Prostate gland (tissue), 2 donors: ENCODE data around the gene ZBTB44. TPM values are rescaled to one million over a fixed set of nuclear protein-coding genes. Genes with fewer than 3 reads are reported as not detected.

Experiments
- DNase-seq: peaks from one replicate; pipeline ENCODE4 v3.0.0-alpha.2; 2019; ENCODE audit warnings: low spot score
- H3K27ac ChIP-seq, 2 donors: fragments of 200-600 bp; sonication (generic); 2 replicates each; pipeline ENCODE4 v1.5.1; 2017 to 2019
- H3K27me3 ChIP-seq: fragments of 200-600 bp; sonication (generic); replicated peaks from 2 replicates; pipeline ENCODE4 v1.5.1; 2019; ENCODE audit not compliant: insufficient read depth
- H3K36me3 ChIP-seq, 2 donors: fragments of 200-600 bp; sonication (generic); 1 replicate in 1 of 2; 2 replicates in 1 of 2; pipeline versions ENCODE4 v1.5.1 to v1.8.1; 2017 to 2019
- H3K4me1 ChIP-seq: fragments of 200-600 bp; sonication (generic); replicated peaks from 2 replicates; pipeline ENCODE4 v1.5.1; 2019
- H3K4me3 ChIP-seq, 2 donors: fragments of 200-600 bp; sonication (generic); 2 replicates each; pipeline ENCODE4 v1.5.1; 2017 to 2019
- H3K9me3 ChIP-seq: fragments of 200-600 bp; sonication (generic); 2 replicates; pipeline ENCODE4 v1.5.1; 2017
- CTCF ChIP-seq, 4 experiments: fragments of 200-600 bp in 2 of 4; fragments of 450-650 bp in 2 of 4; sonication (generic) in 2 of 4; IDR thresholded peaks; 1 replicate in 3 of 4; 2 replicates in 1 of 4; pipeline ENCODE4 v1.5.1; 2016 to 2019; ENCODE audit warnings: antibody characterized with exemption in 4 of 4, mild to moderate bottlenecking in 2 of 4, moderate library complexity in 2 of 4
- POLR2A ChIP-seq: fragments of 450-650 bp; IDR thresholded peaks from one replicate; pipeline ENCODE4 v1.6.1; 2016; ENCODE audit warnings: antibody characterized with exemption, mild to moderate bottlenecking
- POLR2AphosphoS5 ChIP-seq: sonication (generic); formaldehyde crosslinking; IDR thresholded peaks from one replicate; pipeline ENCODE4 v1.6.1; 2017; ENCODE audit warnings: antibody characterized with exemption
- WGBS: methylation state at CpG from one replicate; pipeline ENCODE4 v1.1.5; 2018; 5-methylcytosine and 5-hydroxymethylcytosine counted together
- intact Hi-C: fragments of 100-400 bp; cut with DNase I; formaldehyde crosslinking; loops from one replicate; pipeline ENCODE4 v1.14.2; 2022
- total RNA-seq, 2 donors: library from RNA; depleted of rRNA; stranded (reverse); fragments of >200 nt; gene quantifications; one replicate each; pipeline ENCODE4 v1.1.0, GENCODE V29; 2016

ZBTB44 gene
- total RNA-seq, 2 donors from 2014 or later: 35.9 to 80.3 TPM

- Histone ChIP-seq H3K36me3 (no peaks in the 10 kb centered on the region), H3K9me3 (no peaks in the 10 kb centered on the region), H3K4me1 (no peaks in the 10 kb centered on the region), H3K4me3 (no peak overlapping the region), H3K27ac (no peak overlapping the region), H3K27me3 (no peaks in the 10 kb centered on the region)
- TF ChIP-seq POLR2AphosphoS5 (no peak), POLR2A (no peak), CTCF (IDR thresholded peaks at IDR 0.05) (no peak)
- DNase-seq: no peak
- WGBS: 95% methylated on average over 27 of the region's 27 CpGs
- intact Hi-C loops: no loop called here
Observed at GRCh38 chr11:130203766-130204702, 110.7 kb downstream of the ZBTB44 start.

- TF ChIP-seq POLR2A (no peak), POLR2AphosphoS5 (no peak), CTCF (IDR thresholded peaks at IDR 0.05) (no peak)
- H3K27ac ChIP-seq: no peak overlapping the region
- H3K4me1 ChIP-seq: no peaks in the 10 kb centered on the region
- no peaks in the 10 kb centered on the region for H3K9me3 ChIP-seq
- no peak overlapping the region for H3K4me3 ChIP-seq
- intact Hi-C loops: no loop called here
- no peak for DNase-seq
- WGBS: 89% methylated on average over 25 of the region's 25 CpGs
- H3K36me3 ChIP-seq: no peaks in the 10 kb centered on the region
- no peaks in the 10 kb centered on the region for H3K27me3 ChIP-seq
Observed at GRCh38 chr11:130202818-130203689, 111.7 kb downstream of the ZBTB44 start.

GRCh38 chr11:130202009-130202817 lies 112.5 kb downstream of the ZBTB44 start:
- no peaks in the 10 kb centered on the region for H3K36me3 ChIP-seq
- no peak for TF ChIP-seq POLR2A
- no peak for TF ChIP-seq CTCF (IDR thresholded peaks at IDR 0.05)
- no peak for TF ChIP-seq POLR2AphosphoS5

GRCh38 chr11:130201026-130201425 lies 113.7 kb downstream of the ZBTB44 start:
- Histone ChIP-seq H3K27me3 (no peaks in the 10 kb centered on the region), H3K4me3 (no peak overlapping the region), H3K36me3 (no peaks in the 10 kb centered on the region), H3K9me3 (no peaks in the 10 kb centered on the region), H3K4me1 (no peaks in the 10 kb centered on the region), H3K27ac (no peak overlapping the region)
- DNase-seq: no peak
- WGBS: 89% methylated on average over 7 of the region's 7 CpGs
- intact Hi-C loops: no loop called here
- no peak for TF ChIP-seq POLR2AphosphoS5
- TF ChIP-seq POLR2A: no peak
- TF ChIP-seq CTCF (IDR thresholded peaks at IDR 0.05): no peak

More at GRCh38 chr11:130202009-130202817, 112.5 kb downstream of the ZBTB44 start:
- Histone ChIP-seq H3K27ac (no peak overlapping the region), H3K4me1 (no peaks in the 10 kb centered on the region), H3K27me3 (no peaks in the 10 kb centered on the region), H3K9me3 (no peaks in the 10 kb centered on the region), H3K4me3 (no peak overlapping the region)
- intact Hi-C loops: no loop called here
- DNase-seq: no peak
- 93% methylated on average over 12 of the region's 12 CpGs for WGBS
